Sigmoid colon (tissue), 7 donors: ENCODE data around the gene RANBP3L. TPM values are rescaled to one million over a fixed set of nuclear protein-coding genes. Genes with fewer than 3 reads are reported as not detected.
A peak's percentile ranks its signal among the peaks of the same experiment; 100 is the strongest.

Source experiments
- DNase-seq: peaks from one replicate; pipeline ENCODE4 v3.0.0-alpha.2; 2019
- H3K27ac ChIP-seq, 4 donors: fragments of 200-600 bp; sonication (generic); one replicate each; pipeline ENCODE4 v1.5.1; 2016 to 2019; ENCODE audit warnings: mild to moderate bottlenecking in 1 of 4
- H3K27me3 ChIP-seq, 3 donors: fragments of 200-600 bp; sonication (generic); one replicate each; pipeline ENCODE4 v1.5.1; 2019; ENCODE audit warnings: mild to moderate bottlenecking in 1 of 3
- H3K36me3 ChIP-seq, 4 donors: fragments of 200-600 bp; sonication (generic); one replicate each; pipeline ENCODE4 v1.5.1; 2016 to 2019
- H3K4me1 ChIP-seq, 4 donors: fragments of 200-600 bp; sonication (generic); one replicate each; pipeline ENCODE4 v1.5.1; 2017 to 2019
- H3K4me3 ChIP-seq, 4 donors: fragments of 200-600 bp; sonication (generic); one replicate each; pipeline ENCODE4 v1.5.1; 2017 to 2019; ENCODE audit warnings: mild to moderate bottlenecking in 2 of 4, moderate library complexity in 1 of 4
- H3K9me3 ChIP-seq, 4 donors: fragments of 200-600 bp in 3 of 4; sonication (generic) in 3 of 4; one replicate each; pipeline versions ENCODE4 v1.5.1 to v1.6.1; 2013 to 2019
- CTCF ChIP-seq, 4 experiments: fragments of 450-650 bp in 3 of 4; fragments of 200-600 bp in 1 of 4; IDR thresholded peaks; one replicate each; pipeline ENCODE4 v1.5.1; 2016 to 2019; ENCODE audit warnings: antibody characterized with exemption in 4 of 4, mild to moderate bottlenecking in 3 of 4, moderate library complexity in 2 of 4
- EP300 ChIP-seq, 4 donors: sonication (generic); formaldehyde crosslinking; IDR thresholded peaks; one replicate each; pipeline ENCODE4 v1.6.1; 2017; ENCODE audit warnings: antibody characterized with exemption in 4 of 4
- POLR2A ChIP-seq, 2 donors: fragments of 450-650 bp; IDR thresholded peaks; one replicate each; pipeline ENCODE4 v1.6.1; 2016; ENCODE audit warnings: antibody characterized with exemption in 2 of 2, mild to moderate bottlenecking in 2 of 2, moderate library complexity in 2 of 2
- POLR2AphosphoS5 ChIP-seq, 4 donors: sonication (generic); formaldehyde crosslinking; IDR thresholded peaks; one replicate each; pipeline ENCODE4 v1.6.1; 2017; ENCODE audit warnings: antibody characterized with exemption in 4 of 4
- WGBS, 2 donors: extraction: QIAGEN DNeasy Blood & Tissue Kit; methylation state at CpG; one replicate each; pipeline ENCODE4 v1.1.7; 2013; 5-methylcytosine and 5-hydroxymethylcytosine counted together
- intact Hi-C: fragments of 100-400 bp; cut with DNase I; formaldehyde crosslinking; loops from one replicate; pipeline ENCODE4 v1.15.1; 2023
- polyA plus RNA-seq, 3 donors: library from polyadenylated mRNA; stranded (reverse); fragments of 200-250 nt; gene quantifications; one replicate each; pipeline ENCODE4 v1.2.3, GENCODE V29; 2013
- total RNA-seq, 4 donors: library from RNA; depleted of rRNA; stranded (reverse); fragments of >200 nt; gene quantifications; one replicate each; pipeline ENCODE4 v1.1.0, GENCODE V29; 2016
- donor health status: healthy with polysubstance abuse.
- donor health status: Bipolar disorder and iron deficiency.
- donor health status: healthy.

The RANBP3L gene
- total and polyA plus RNA-seq, 7 donors, result 0.28 to 16.9 (median 3.5) TPM; not detected in 2

GRCh38 chr5:36240779-36241630, 60.7 kb downstream of the RANBP3L start:
- peak; percentile 82 for DNase-seq
- no peaks in the 10 kb centered on the region for H3K27me3 ChIP-seq
- intact Hi-C loops, result loop anchor here (5.0 to 10.0 kb wide), 3 partner anchors 64 to 631 kb away; partner anchors contain the start of genes LMBRD2, RANBP3L and SKP2
- H3K27ac ChIP-seq, result peak overlapping the region; percentile 99 to 100 (median 99)
- WGBS, 2 donors, result 1% methylated on average over 61 of the region's 61 CpGs
- peak overlapping the region; percentile 90 to 98 (median 94) for H3K4me3 ChIP-seq
- H3K4me1 ChIP-seq, result peaks cover 0 to 54% (median 42%) of the 10 kb centered on the region in 4 donors
- TF ChIP-seq POLR2A (IDR thresholded peaks at IDR 0.05) (no peak), POLR2AphosphoS5 (IDR thresholded peaks at IDR 0.05) (peak in 3 of 4 donors; percentile 31 to 62 (median 46))
- no peaks in the 10 kb centered on the region for H3K36me3 ChIP-seq
- H3K9me3 ChIP-seq, result no peaks in the 10 kb centered on the region

GRCh38 chr5:36239370-36240293, 62.1 kb downstream of the RANBP3L start:
- Histone ChIP-seq H3K27me3 (no peaks in the 10 kb centered on the region), H3K9me3 (no peaks in the 10 kb centered on the region), H3K27ac (peak overlapping the region; percentile 99 to 100 (median 99)), H3K4me3 (peak overlapping the region in 3 of 4 donors; percentile 90 to 98 (median 91)), H3K36me3 (no peaks in the 10 kb centered on the region), H3K4me1 (peaks cover 0 to 55% (median 48%) of the 10 kb centered on the region in 4 donors)
- TF ChIP-seq EP300 (IDR thresholded peaks at IDR 0.05) (no peak), POLR2A (IDR thresholded peaks at IDR 0.05) (no peak)
- intact Hi-C loops, result loop anchor here (5.0 to 10.0 kb wide), 3 partner anchors 65 to 633 kb away; partner anchors contain the start of genes LMBRD2, RANBP3L and SKP2
- WGBS, 2 donors, result 27 to 53% methylated on average over 4 of the region's 4 CpGs
- no peak for DNase-seq

DNA sequence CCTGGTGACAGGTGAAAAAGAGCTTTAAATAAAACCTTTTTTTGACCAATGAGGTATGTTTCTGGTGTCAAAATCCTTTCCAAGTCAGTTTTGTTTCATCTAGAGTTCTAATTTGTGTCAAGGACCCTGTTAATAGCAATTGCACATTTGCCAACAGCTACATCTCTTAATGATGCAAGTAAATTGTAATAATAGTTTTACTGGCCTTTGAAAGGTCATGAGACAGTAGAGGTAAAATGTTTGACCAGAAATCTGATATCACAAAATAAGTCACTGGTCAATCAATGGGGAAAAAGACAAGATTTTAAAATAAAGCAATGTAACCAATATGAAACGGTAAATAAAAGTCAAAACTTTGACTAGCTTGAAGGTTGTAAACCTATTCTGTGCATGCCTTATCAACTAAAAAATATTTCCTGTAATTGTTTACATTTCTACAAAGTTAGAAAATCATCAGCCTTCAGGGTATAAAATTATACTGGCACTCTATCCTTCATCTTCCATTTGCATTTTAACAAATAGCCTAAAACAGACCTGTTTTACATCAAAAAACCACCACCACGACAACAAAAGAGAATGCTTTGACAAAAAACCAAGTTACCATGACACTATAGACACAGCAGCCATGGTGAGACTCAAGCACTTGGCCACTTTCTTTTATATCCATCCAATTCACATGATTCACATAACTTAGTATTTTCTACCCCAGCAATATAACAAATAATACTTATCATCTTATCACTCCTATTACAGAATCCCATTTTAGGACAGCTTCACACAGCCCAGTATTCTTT, 63.0 kb downstream of the RANBP3L start:
- intact Hi-C loops, result no loop called here
- peak overlapping the region; percentile 99 to 100 (median 99) for H3K27ac ChIP-seq
- TF ChIP-seq POLR2A (IDR thresholded peaks at IDR 0.05), result no peak
- DNase-seq, result no peak
- 80 to 83% methylated on average over 2 of the region's 2 CpGs for WGBS, 2 donors
- no peaks in the 10 kb centered on the region for H3K9me3 ChIP-seq
- H3K4me1 ChIP-seq, result peaks cover 0 to 55% (median 48%) of the 10 kb centered on the region in 4 donors
- no peaks in the 10 kb centered on the region for H3K36me3 ChIP-seq
- peak overlapping the region in 1 of 4 donors; percentile 90 for H3K4me3 ChIP-seq
- no peaks in the 10 kb centered on the region for H3K27me3 ChIP-seq

DNA sequence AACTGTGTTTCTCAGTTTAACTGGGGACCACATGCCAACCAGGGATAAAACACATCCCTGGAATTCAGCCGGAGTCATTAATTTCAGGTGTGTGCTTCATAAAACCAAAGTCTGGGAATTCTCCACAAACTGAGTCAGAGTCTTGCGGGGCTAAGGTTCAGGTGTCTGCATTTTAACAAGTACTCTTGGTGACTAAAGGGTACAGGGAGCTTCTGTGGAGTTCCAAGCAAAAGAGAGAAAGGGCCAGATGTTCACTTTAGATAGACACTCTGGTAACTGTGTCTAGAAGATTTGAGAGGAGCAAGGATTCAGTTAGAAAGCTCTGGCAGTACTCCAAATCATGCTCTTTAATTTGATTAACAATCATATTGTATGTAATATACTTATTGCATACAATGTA, 64.0 kb downstream of the RANBP3L start:
- no peaks in the 10 kb centered on the region for H3K36me3 ChIP-seq
- DNase-seq, result no peak
- H3K27ac ChIP-seq, result peak overlapping the region; percentile 99 to 100 (median 99)
- peaks cover 0 to 53% (median 46%) of the 10 kb centered on the region in 4 donors for H3K4me1 ChIP-seq
- 39 to 77% methylated on average over 2 of the region's 2 CpGs for WGBS, 2 donors
- no peak for TF ChIP-seq EP300 (IDR thresholded peaks at IDR 0.05)
- no peaks in the 10 kb centered on the region for H3K9me3 ChIP-seq
- no peaks in the 10 kb centered on the region for H3K27me3 ChIP-seq
- intact Hi-C loops, result no loop called here
- no peak overlapping the region for H3K4me3 ChIP-seq

GRCh38 chr5:36236801-36237200, 64.9 kb downstream of the RANBP3L start:
- intact Hi-C loops, result no loop called here
- no peak for DNase-seq
- H3K27me3 ChIP-seq, result no peaks in the 10 kb centered on the region
- no peaks in the 10 kb centered on the region for H3K36me3 ChIP-seq
- TF ChIP-seq CTCF (IDR thresholded peaks at IDR 0.05), result no peak
- H3K4me3 ChIP-seq, result no peak overlapping the region
- H3K9me3 ChIP-seq, result no peaks in the 10 kb centered on the region
- peak overlapping the region in 3 of 4 donors; percentile 99 to 100 (median 99) for H3K27ac ChIP-seq
- H3K4me1 ChIP-seq, result peaks cover 0 to 47% (median 44%) of the 10 kb centered on the region in 4 donors

DNA sequence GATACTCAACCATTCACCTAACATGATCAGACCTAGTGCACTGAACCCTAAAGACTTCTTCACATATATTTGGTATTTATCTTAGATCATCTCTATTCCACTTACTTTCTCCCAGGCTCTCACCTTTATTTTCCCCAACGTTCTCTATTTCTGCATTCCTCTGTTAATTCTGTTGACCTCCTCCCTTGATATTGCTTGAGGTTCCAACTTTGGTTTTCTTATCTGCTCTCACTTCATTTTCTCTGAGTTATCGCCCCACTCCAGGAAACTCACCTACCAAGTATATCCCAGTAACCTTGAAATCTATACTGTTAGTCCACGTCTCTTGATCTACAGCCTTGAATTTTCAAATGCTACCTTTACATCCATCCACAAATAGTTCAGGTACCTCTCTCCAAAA, 69.2 kb downstream of the RANBP3L start:
- no peak for DNase-seq
- Histone ChIP-seq H3K4me3 (no peak overlapping the region), H3K4me1 (peaks cover 0 to 40% (median 23%) of the 10 kb centered on the region in 4 donors), H3K36me3 (no peaks in the 10 kb centered on the region), H3K9me3 (no peaks in the 10 kb centered on the region), H3K27me3 (no peaks in the 10 kb centered on the region), H3K27ac (no peak overlapping the region)
- WGBS, 2 donors, result 84 to 93% methylated on average over 3 of the region's 3 CpGs
- intact Hi-C loops, result no loop called here
- TF ChIP-seq CTCF (IDR thresholded peaks at IDR 0.05) (no peak), EP300 (IDR thresholded peaks at IDR 0.05) (no peak), POLR2A (IDR thresholded peaks at IDR 0.05) (no peak), POLR2AphosphoS5 (IDR thresholded peaks at IDR 0.05) (no peak)
